Fibroblast of mammary gland (primary cell): ENCODE results near the gene TPTE2.

Source experiments
- DNase-seq: peaks from one replicate; pipeline ENCODE4 v3.0.0-alpha.2; 2010; ENCODE audit warnings: low read depth
- H3K4me3 ChIP-seq: 2 replicates; pipeline ENCODE4 v1.5.1; 2011; ENCODE audit warnings: low read depth, mild to moderate bottlenecking, low read length, moderate library complexity; ENCODE audit not compliant: control insufficient read depth
- TF ChIP-seq, protein P1 (sequence below): conservative IDR thresholded peaks from 2 replicates; pipeline ENCODE4 v1.5.1; 2011; ENCODE audit warnings: low read depth, low read length, inconsistent platforms; ENCODE audit not compliant: control insufficient read depth, insufficient read depth

TPTE2 gene

DNA sequence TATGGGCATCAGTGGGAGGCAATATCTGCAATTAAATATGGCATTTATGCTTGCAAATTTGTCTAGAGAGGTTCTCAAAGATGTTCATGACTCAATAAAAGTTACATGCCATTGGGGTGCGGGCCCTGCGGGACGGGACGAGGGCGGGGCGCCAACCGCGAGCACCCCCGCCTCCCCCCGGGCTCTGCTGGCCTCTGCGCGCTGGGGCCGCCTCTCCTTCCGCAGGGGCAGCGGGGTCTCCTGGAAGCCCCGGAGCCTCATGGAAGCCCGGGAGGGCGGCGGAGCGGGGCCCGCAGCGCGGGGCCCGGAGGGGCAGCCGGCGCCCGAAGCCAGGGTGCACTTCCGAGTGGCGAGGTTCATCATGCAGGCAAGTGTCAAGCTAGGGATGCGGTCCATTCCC, 179.2 kb downstream of the TPTE2 start:
- TF ChIP-seq, protein P1, sequence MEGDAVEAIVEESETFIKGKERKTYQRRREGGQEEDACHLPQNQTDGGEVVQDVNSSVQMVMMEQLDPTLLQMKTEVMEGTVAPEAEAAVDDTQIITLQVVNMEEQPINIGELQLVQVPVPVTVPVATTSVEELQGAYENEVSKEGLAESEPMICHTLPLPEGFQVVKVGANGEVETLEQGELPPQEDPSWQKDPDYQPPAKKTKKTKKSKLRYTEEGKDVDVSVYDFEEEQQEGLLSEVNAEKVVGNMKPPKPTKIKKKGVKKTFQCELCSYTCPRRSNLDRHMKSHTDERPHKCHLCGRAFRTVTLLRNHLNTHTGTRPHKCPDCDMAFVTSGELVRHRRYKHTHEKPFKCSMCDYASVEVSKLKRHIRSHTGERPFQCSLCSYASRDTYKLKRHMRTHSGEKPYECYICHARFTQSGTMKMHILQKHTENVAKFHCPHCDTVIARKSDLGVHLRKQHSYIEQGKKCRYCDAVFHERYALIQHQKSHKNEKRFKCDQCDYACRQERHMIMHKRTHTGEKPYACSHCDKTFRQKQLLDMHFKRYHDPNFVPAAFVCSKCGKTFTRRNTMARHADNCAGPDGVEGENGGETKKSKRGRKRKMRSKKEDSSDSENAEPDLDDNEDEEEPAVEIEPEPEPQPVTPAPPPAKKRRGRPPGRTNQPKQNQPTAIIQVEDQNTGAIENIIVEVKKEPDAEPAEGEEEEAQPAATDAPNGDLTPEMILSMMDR, result no peak
- no peak for DNase-seq

More for the DNA sequence above, 179.2 kb downstream of the TPTE2 start:
- H3K4me3 ChIP-seq, result no peak overlapping the region
